Body of pancreas (tissue), 4 donors: Measurements from ENCODE around the gene TENT4A.

ENCODE experiments used
- CTCF ChIP-seq, 7 experiments: fragments of 450-650 bp in 4 of 7; fragments of 200-600 bp in 3 of 7; sonication (generic) in 3 of 7; IDR thresholded peaks; one replicate each; pipeline ENCODE4 v1.5.1; 2016 to 2019; ENCODE audit warnings: antibody characterized with exemption in 7 of 7
- POLR2A ChIP-seq, 3 donors: fragments of 450-650 bp; IDR thresholded peaks; one replicate each; pipeline ENCODE4 v1.6.1; 2016; ENCODE audit warnings: antibody characterized with exemption in 3 of 3, mild to moderate bottlenecking in 2 of 3

- TF ChIP-seq CTCF (IDR thresholded peaks at IDR 0.05) = no peak
- no peak for TF ChIP-seq POLR2A (IDR thresholded peaks at IDR 0.05)
Observed at GRCh38 chr5:6734781-6735180, 21.5 kb downstream of the TENT4A start.
